ENCODE data around the gene LRMDA. TPM values are rescaled to one million over a fixed set of nuclear protein-coding genes. Genes with fewer than 3 reads are reported as not detected.

Gene LRMDA
- total RNA-seq, 2 experiments from 2014 or later: not detected

GRCh38 chr10:76185471-76186301, 754.3 kb downstream of the LRMDA start:
- Mint-ChIP-seq H3K4me3 (no peak overlapping the region), H3K4me1 (ENCODE audit: low read depth) (no peaks in the 10 kb centered on the region), H3K27me3 (ENCODE audit: low read depth) (no peaks in the 10 kb centered on the region), H3K9me3 (no peaks in the 10 kb centered on the region), H3K27ac (no peak overlapping the region), H3K36me3 (ENCODE audit: low read depth) (no peaks in the 10 kb centered on the region)
- intact Hi-C loops (cut with micrococcal nuclease): no loop called here
- CTCF ChIA-PET: no interaction called here
- DNase-seq: no peak

GRCh38 chr10:76188216-76188615, 756.8 kb downstream of the LRMDA start:
- no peaks in the 10 kb centered on the region for H3K27me3 Mint-ChIP-seq (ENCODE audit: low read depth)
- no peak overlapping the region for H3K27ac Mint-ChIP-seq
- no peaks in the 10 kb centered on the region for H3K9me3 Mint-ChIP-seq
- H3K36me3 Mint-ChIP-seq (ENCODE audit: low read depth): no peaks in the 10 kb centered on the region
- no peak overlapping the region for H3K4me3 Mint-ChIP-seq
- CTCF ChIA-PET: no interaction called here
- no peaks in the 10 kb centered on the region for H3K4me1 Mint-ChIP-seq (ENCODE audit: low read depth)
- DNase-seq: no peak
- intact Hi-C loops (cut with micrococcal nuclease): no loop called here

- Mint-ChIP-seq H3K27me3 (ENCODE audit: low read depth) (no peaks in the 10 kb centered on the region), H3K27ac (no peak overlapping the region), H3K4me1 (ENCODE audit: low read depth) (no peaks in the 10 kb centered on the region), H3K36me3 (ENCODE audit: low read depth) (no peaks in the 10 kb centered on the region), H3K4me3 (no peak overlapping the region), H3K9me3 (no peaks in the 10 kb centered on the region)
- CTCF ChIA-PET: no interaction called here
- no peak for DNase-seq
- intact Hi-C loops (cut with micrococcal nuclease): no loop called here
These were observed 759.3 kb downstream of the LRMDA start for GRCh38 chr10:76190634-76191270.

- no peaks in the 10 kb centered on the region for H3K4me1 Mint-ChIP-seq (ENCODE audit: low read depth)
- no peak overlapping the region for H3K4me3 Mint-ChIP-seq
- H3K9me3 Mint-ChIP-seq: no peaks in the 10 kb centered on the region
- no peak overlapping the region for H3K27ac Mint-ChIP-seq
- no peak for DNase-seq
- H3K27me3 Mint-ChIP-seq (ENCODE audit: low read depth): no peaks in the 10 kb centered on the region
- CTCF ChIA-PET: no interaction called here
- intact Hi-C loops (cut with micrococcal nuclease): no loop called here
- no peaks in the 10 kb centered on the region for H3K36me3 Mint-ChIP-seq (ENCODE audit: low read depth)
These were observed 759.9 kb downstream of the LRMDA start for GRCh38 chr10:76191336-76191735.

- intact Hi-C loops (cut with micrococcal nuclease): no loop called here
- CTCF ChIA-PET: no interaction called here
These were observed 760.7 kb downstream of the LRMDA start for GRCh38 chr10:76192151-76192550.

GRCh38 chr10:76192694-76193320, 761.4 kb downstream of the LRMDA start:
- CTCF ChIA-PET: no interaction called here
- H3K27me3 Mint-ChIP-seq (ENCODE audit: low read depth): no peaks in the 10 kb centered on the region
- intact Hi-C loops (cut with micrococcal nuclease): no loop called here
- H3K4me1 Mint-ChIP-seq (ENCODE audit: low read depth): no peaks in the 10 kb centered on the region
- H3K4me3 Mint-ChIP-seq: no peak overlapping the region
- no peaks in the 10 kb centered on the region for H3K36me3 Mint-ChIP-seq (ENCODE audit: low read depth)
- no peak overlapping the region for H3K27ac Mint-ChIP-seq
- no peaks in the 10 kb centered on the region for H3K9me3 Mint-ChIP-seq
- DNase-seq: no peak

More at GRCh38 chr10:76192151-76192550, 760.7 kb downstream of the LRMDA start:
- no peaks in the 10 kb centered on the region for H3K4me1 Mint-ChIP-seq (ENCODE audit: low read depth)
- no peak overlapping the region for H3K27ac Mint-ChIP-seq
- DNase-seq: no peak
- no peaks in the 10 kb centered on the region for H3K27me3 Mint-ChIP-seq (ENCODE audit: low read depth)
- H3K36me3 Mint-ChIP-seq (ENCODE audit: low read depth): no peaks in the 10 kb centered on the region
- H3K4me3 Mint-ChIP-seq: no peak overlapping the region
- H3K9me3 Mint-ChIP-seq: no peaks in the 10 kb centered on the region

GRCh38 chr10:76195654-76196390, 764.4 kb downstream of the LRMDA start:
- CTCF ChIA-PET: no interaction called here
- H3K4me3 Mint-ChIP-seq: no peak overlapping the region
- no peak for DNase-seq
- no peaks in the 10 kb centered on the region for H3K27me3 Mint-ChIP-seq (ENCODE audit: low read depth)
- intact Hi-C loops (cut with micrococcal nuclease): no loop called here
- H3K27ac Mint-ChIP-seq: no peak overlapping the region
- no peaks in the 10 kb centered on the region for H3K36me3 Mint-ChIP-seq (ENCODE audit: low read depth)
- H3K4me1 Mint-ChIP-seq (ENCODE audit: low read depth): no peaks in the 10 kb centered on the region
- H3K9me3 Mint-ChIP-seq: no peaks in the 10 kb centered on the region

- intact Hi-C loops (cut with micrococcal nuclease): no loop called here
- H3K4me3 Mint-ChIP-seq: no peak overlapping the region
- no peaks in the 10 kb centered on the region for H3K4me1 Mint-ChIP-seq (ENCODE audit: low read depth)
- H3K27me3 Mint-ChIP-seq (ENCODE audit: low read depth): no peaks in the 10 kb centered on the region
- no peak overlapping the region for H3K27ac Mint-ChIP-seq
- H3K36me3 Mint-ChIP-seq (ENCODE audit: low read depth): no peaks in the 10 kb centered on the region
- CTCF ChIA-PET: no interaction called here
- no peak for DNase-seq
- H3K9me3 Mint-ChIP-seq: no peaks in the 10 kb centered on the region
These were observed 765.9 kb downstream of the LRMDA start for GRCh38 chr10:76197293-76197692.

- Mint-ChIP-seq H3K4me1 (ENCODE audit: low read depth) (no peaks in the 10 kb centered on the region), H3K9me3 (no peaks in the 10 kb centered on the region), H3K27me3 (ENCODE audit: low read depth) (no peaks in the 10 kb centered on the region), H3K4me3 (no peak overlapping the region), H3K36me3 (ENCODE audit: low read depth) (no peaks in the 10 kb centered on the region), H3K27ac (no peak overlapping the region)
- no peak for DNase-seq
- intact Hi-C loops (cut with micrococcal nuclease): no loop called here
- CTCF ChIA-PET: no interaction called here
These were observed 767.0 kb downstream of the LRMDA start for GRCh38 chr10:76198287-76199035.

- DNase-seq: no peak
- Mint-ChIP-seq H3K4me1 (ENCODE audit: low read depth) (no peaks in the 10 kb centered on the region), H3K27me3 (ENCODE audit: low read depth) (no peaks in the 10 kb centered on the region), H3K9me3 (no peaks in the 10 kb centered on the region), H3K36me3 (ENCODE audit: low read depth) (no peaks in the 10 kb centered on the region), H3K27ac (no peak overlapping the region), H3K4me3 (no peak overlapping the region)
- intact Hi-C loops (cut with micrococcal nuclease): no loop called here
- CTCF ChIA-PET: no interaction called here
These were observed 770.5 kb downstream of the LRMDA start for GRCh38 chr10:76201962-76202361.

GRCh38 chr10:76202777-76203176, 771.4 kb downstream of the LRMDA start:
- Mint-ChIP-seq H3K27ac (no peak overlapping the region), H3K36me3 (ENCODE audit: low read depth) (no peaks in the 10 kb centered on the region), H3K9me3 (no peaks in the 10 kb centered on the region), H3K4me3 (no peak overlapping the region), H3K4me1 (ENCODE audit: low read depth) (no peaks in the 10 kb centered on the region), H3K27me3 (ENCODE audit: low read depth) (no peaks in the 10 kb centered on the region)
- CTCF ChIA-PET: interaction anchor here (0.6 kb wide), 1 partner anchor 781 kb away, joined by 6 read pairs; no protein-coding TSS in a partner anchor
- DNase-seq: no peak
- intact Hi-C loops (cut with micrococcal nuclease): no loop called here

GRCh38 chr10:76205361-76205760, 773.9 kb downstream of the LRMDA start:
- Mint-ChIP-seq H3K27ac (no peak overlapping the region), H3K9me3 (no peaks in the 10 kb centered on the region)

More at GRCh38 chr10:76205361-76205760, 773.9 kb downstream of the LRMDA start:
- CTCF ChIA-PET: no interaction called here
- H3K4me3 Mint-ChIP-seq: no peak overlapping the region
- H3K27me3 Mint-ChIP-seq (ENCODE audit: low read depth): no peaks in the 10 kb centered on the region
- H3K36me3 Mint-ChIP-seq (ENCODE audit: low read depth): no peaks in the 10 kb centered on the region
- intact Hi-C loops (cut with micrococcal nuclease): no loop called here
- no peak for DNase-seq
- H3K4me1 Mint-ChIP-seq (ENCODE audit: low read depth): no peaks in the 10 kb centered on the region

All from activated naive CD4-positive, alpha-beta T cell treated with anti-CD3 and anti-CD28 coated beads for 36 hours (primary cell).